DLD1 (cell line): ENCODE results near the gene PHLPP1.

Experiments used
- in situ Hi-C: cut with HindIII; loops from 2 replicates; pipeline ENCODE4 v1.10.0; 2017; ENCODE audit warnings: low sequenced_read_pairs

Gene PHLPP1

GRCh38 chr18:62999392-62999791, 284.1 kb downstream of the PHLPP1 start:
- in situ Hi-C loops, result no loop called here

DNA sequence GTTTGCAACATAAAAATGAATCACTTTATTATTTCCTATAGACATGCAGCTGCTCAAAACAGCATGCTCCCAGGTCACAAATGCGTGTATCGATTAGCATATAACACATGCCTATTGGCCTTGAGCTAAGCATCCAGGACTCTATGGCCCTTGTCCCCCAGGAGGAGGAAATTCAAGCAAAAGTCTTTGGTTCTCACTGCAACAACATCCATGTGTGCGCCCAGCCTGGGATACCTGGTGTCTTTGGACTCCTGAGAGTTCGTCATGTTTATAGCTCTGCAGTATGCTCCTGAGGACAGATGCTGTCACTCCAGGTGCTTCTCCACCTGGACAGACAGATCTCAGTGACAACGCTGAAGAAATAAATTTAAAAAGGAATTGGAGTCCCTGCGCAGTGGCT, 284.6 kb downstream of the PHLPP1 start:
- in situ Hi-C loops, result loop anchor here (25.0 kb wide), 1 partner anchor 337 kb away; no protein-coding TSS in a partner anchor

- in situ Hi-C loops, result loop anchor here (25.0 kb wide), 1 partner anchor 336 kb away; no protein-coding TSS in a partner anchor
Observed at GRCh38 chr18:63000839-63001238, 285.5 kb downstream of the PHLPP1 start.

- in situ Hi-C loops, result loop anchor here (25.0 kb wide), 1 partner anchor 335 kb away; no protein-coding TSS in a partner anchor
Observed at GRCh38 chr18:63001861-63002260, 286.5 kb downstream of the PHLPP1 start.

DNA sequence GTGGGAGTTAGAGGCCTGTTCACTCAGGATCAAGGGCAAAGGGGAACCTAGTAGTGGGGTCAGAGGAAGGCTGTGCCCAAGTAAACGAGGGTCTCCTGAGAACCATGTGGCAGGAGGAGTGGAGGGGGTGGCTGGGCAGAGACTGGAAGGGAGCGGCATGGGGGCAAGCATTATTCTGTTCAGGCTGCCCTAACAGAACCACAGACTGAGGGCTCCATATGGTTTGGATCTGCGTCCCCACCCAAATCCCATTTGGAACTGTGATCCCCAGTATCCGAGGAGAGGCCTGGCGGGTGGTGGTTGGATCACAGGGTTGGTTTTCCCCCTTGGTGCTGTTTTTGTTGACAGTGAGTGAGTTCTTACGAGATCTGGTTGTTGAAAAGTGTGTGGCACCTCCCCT, 287.0 kb downstream of the PHLPP1 start:
- in situ Hi-C loops, result loop anchor here (25.0 kb wide), 1 partner anchor 335 kb away; no protein-coding TSS in a partner anchor

DNA sequence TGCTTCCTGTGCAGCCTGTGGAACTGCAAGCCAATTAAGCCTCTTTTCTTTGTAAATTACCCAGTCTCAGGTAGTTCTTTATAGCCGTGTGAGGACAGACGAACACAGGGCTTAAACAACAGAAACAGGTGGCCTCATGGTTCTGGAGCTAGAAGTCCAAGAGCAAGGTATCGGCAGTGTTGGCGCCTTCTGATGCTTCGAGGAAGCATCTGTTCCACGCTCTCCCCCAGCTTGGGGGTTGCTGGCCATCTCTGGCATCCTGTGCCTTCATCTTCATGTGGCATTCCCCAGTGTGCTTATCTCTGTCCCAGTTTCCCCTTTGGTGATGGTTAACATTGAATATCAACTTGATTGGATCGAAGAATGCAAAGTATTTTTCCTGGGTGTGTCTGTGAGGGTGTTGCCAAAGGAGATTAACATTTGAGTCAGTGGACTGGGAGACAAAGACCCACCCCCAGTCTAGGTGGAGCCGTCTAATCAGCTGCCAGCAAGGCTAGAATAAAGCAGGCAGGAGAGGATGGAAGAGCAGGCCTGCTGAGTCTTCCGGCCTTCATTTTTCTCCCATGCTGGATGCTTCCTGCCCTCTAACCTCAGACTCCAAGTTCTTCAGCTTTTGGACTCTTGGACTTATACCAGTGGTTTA, 287.6 kb downstream of the PHLPP1 start:
- in situ Hi-C loops, result loop anchor here (25.0 kb wide), 1 partner anchor 334 kb away; no protein-coding TSS in a partner anchor

DNA sequence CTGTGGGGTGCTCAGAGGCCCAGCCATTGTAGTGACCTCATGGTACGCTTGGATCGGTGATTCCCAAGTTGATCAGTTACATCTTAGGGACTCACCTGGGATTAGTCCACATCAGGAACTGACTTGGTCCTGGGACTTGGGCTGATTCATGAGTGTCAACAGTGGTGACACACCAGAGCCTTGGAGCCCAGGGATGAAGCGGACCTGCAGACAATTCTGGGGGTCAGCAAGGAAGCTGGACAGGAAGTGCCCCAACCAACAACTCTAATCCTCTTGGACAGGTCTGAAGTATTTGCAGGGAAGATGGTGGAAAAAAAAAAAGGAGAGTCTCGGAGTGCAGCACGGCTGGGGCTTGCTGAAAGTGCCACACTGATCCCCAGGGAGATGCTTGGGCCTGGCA, 288.6 kb downstream of the PHLPP1 start:
- in situ Hi-C loops, result loop anchor here (25.0 kb wide), 1 partner anchor 333 kb away; no protein-coding TSS in a partner anchor

GRCh38 chr18:63004466-63005089, 289.2 kb downstream of the PHLPP1 start:
- in situ Hi-C loops, result loop anchor here (25.0 kb wide), 1 partner anchor 333 kb away; no protein-coding TSS in a partner anchor

DNA sequence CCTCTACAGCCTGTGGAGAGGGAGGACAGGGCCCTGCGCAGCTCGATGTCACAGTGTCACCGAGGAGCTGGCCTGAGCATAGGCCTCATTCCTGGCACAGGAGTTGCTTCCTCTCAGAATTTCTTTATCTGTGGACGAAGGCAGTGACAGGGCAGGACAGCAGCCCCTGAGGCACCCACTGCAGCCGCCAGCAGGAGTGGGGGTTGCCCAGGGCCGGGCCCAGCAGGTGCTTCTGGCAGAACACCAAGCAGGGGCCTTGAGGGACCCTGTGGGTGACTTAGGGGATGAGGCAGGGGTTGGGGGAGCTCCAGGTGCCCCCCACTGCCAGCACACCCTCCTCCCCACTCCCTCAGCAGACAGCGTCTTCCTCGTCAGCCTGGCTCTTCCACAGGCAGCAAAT, 290.0 kb downstream of the PHLPP1 start:
- in situ Hi-C loops, result loop anchor here (25.0 kb wide), 1 partner anchor 332 kb away; no protein-coding TSS in a partner anchor

DNA sequence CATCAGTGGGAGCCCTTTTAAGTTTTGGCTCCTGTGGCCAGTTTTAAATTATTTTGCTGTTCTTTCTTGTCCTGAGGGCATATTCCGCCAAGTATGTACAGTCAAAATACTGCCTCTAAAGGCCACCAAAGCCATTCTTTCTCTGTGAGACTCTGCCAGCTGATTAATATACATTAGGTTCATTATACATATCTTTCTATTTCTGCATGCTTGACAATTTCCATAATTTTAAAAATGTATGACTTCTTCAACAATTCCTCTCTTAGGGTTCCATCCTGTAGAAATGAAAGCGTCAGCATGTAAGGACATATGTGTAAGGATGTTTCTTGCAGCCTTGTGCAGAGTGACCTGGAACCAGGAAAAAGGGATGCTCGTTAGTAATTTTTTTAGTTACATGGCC, 291.9 kb downstream of the PHLPP1 start:
- in situ Hi-C loops, result loop anchor here (25.0 kb wide), 1 partner anchor 330 kb away; no protein-coding TSS in a partner anchor

DNA sequence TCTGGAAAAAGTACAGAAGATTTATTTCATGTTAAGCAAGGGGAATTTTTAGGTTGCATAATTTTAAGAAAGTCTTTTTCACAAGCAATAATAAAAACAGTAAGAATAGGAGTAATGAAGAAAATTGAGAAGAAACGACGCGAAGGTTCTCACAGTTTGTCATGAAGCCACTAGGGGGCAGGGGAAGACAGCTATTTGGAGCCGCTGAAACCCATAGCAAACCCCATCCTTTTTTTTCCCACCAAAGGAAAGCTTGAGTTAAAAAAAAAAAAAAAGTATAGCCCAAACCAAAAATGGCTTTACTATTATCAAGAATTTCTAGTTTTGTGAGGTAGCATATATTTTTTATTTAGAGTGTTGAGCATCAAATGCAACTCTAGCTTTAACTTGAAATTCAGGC, 300.9 kb downstream of the PHLPP1 start:
- in situ Hi-C loops, result loop anchor here (25.0 kb wide), 1 partner anchor 321 kb away; no protein-coding TSS in a partner anchor

GRCh38 chr18:63017076-63017475, 301.7 kb downstream of the PHLPP1 start:
- in situ Hi-C loops, result loop anchor here (25.0 kb wide), 1 partner anchor 320 kb away; no protein-coding TSS in a partner anchor

GRCh38 chr18:63017977-63018376, 302.6 kb downstream of the PHLPP1 start:
- in situ Hi-C loops, result loop anchor here (25.0 kb wide), 1 partner anchor 319 kb away; no protein-coding TSS in a partner anchor

- in situ Hi-C loops, result loop anchor here (25.0 kb wide), 1 partner anchor 315 kb away; no protein-coding TSS in a partner anchor
Observed at GRCh38 chr18:63022429-63023022, 307.2 kb downstream of the PHLPP1 start.

- in situ Hi-C loops, result no loop called here
Observed at GRCh38 chr18:63025251-63026090, 310.1 kb downstream of the PHLPP1 start.

DNA sequence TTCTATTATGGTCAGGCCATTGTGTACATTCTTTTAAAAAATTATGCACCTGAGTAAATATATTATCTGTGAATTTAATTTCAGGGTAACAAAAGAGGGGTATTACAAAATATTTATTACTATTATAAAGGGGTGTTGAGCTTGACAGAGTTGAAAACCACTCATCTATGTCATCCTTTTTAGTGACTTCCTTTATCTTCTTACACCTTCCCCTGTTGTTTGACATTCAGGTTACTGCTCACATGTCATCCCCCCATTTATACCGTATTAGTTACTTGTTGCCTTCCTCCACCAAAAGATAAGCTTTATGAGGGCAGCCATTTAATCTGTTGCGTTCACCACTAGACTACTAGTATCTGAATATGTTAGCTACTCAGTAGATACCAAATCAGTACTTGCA, 313.0 kb downstream of the PHLPP1 start:
- in situ Hi-C loops, result no loop called here
